Vagina (tissue), 2 donors: ENCODE measurements around the gene SHLD2.
"Not testable (repeated sequence)": the region's sequence is repeated elsewhere in the genome, so short reads cannot be mapped to it uniquely, and the experiment has no call there.

Experiments
- CTCF ChIP-seq, 3 experiments: fragments of 450-650 bp in 2 of 3; fragments of 200-600 bp in 1 of 3; sonication (generic) in 1 of 3; IDR thresholded peaks; one replicate each; pipeline ENCODE4 v1.5.1; 2017 to 2019; ENCODE audit warnings: antibody characterized with exemption in 3 of 3, mild to moderate bottlenecking in 2 of 3, moderate library complexity in 2 of 3
- POLR2A ChIP-seq, 2 donors: fragments of 450-650 bp; IDR thresholded peaks; one replicate each; pipeline ENCODE4 v1.6.1; 2017; ENCODE audit warnings: antibody characterized with exemption in 2 of 2, mild to moderate bottlenecking in 2 of 2, moderate library complexity in 2 of 2

GRCh38 chr10:87162703-87163293 lies 67.8 kb downstream of the SHLD2 start:
- not testable (repeated sequence) for TF ChIP-seq CTCF, POLR2A (IDR thresholded peaks at IDR 0.05)
